Thyroid gland (tissue), 4 donors: ENCODE results near the gene ATG4D.

Source experiments
- CTCF ChIP-seq, 6 experiments: fragments of 200-600 bp in 3 of 6; fragments of 450-650 bp in 3 of 6; sonication (generic) in 3 of 6; IDR thresholded peaks; one replicate each; pipeline ENCODE4 v1.5.1; 2016 to 2019; ENCODE audit warnings: antibody characterized with exemption in 6 of 6, mild to moderate bottlenecking in 2 of 6, inconsistent platforms in 1 of 6, moderate library complexity in 1 of 6
- POLR2A ChIP-seq, 2 donors: fragments of 450-650 bp; IDR thresholded peaks; one replicate each; pipeline ENCODE4 v1.6.1; 2017; ENCODE audit warnings: antibody characterized with exemption in 2 of 2, mild to moderate bottlenecking in 2 of 2, moderate library complexity in 1 of 2

GRCh38 chr19:10601999-10602329 is 58.3 kb downstream of the ATG4D start:
- TF ChIP-seq CTCF (IDR thresholded peaks at IDR 0.05) = no peak
- no peak for TF ChIP-seq POLR2A (IDR thresholded peaks at IDR 0.05)
